Activated CD4-positive, alpha-beta T cell treated with anti-CD3 and anti-CD28 coated beads for 36 hours (primary cell): Measurements from ENCODE around the gene DLST. TPM values are rescaled to one million over a fixed set of nuclear protein-coding genes. Genes with fewer than 3 reads are reported as not detected.
A peak's percentile ranks its signal among the peaks of the same experiment; 100 is the strongest.

Experiments
- ATAC-seq: fragments of 200-7000 bp; cut with Tn5 transposase; one replicate; pipeline ENCODE4 v1.10.0; 2021; ENCODE audit warnings: mild to moderate bottlenecking, moderate library complexity
- CTCF ChIA-PET: fragments of 350-600 bp; sonication (Branson Sonifier 250); formaldehyde crosslinking; loops from one replicate; lab custom pipeline; 2021; ENCODE audit warnings: antibody characterized with exemption; lab: Charles Lee
- POLR2A ChIA-PET: fragments of 350-600 bp; sonication (Branson Sonifier 250); formaldehyde crosslinking; loops from one replicate; lab custom pipeline; 2021; ENCODE audit warnings: antibody characterized with exemption, inconsistent platforms; lab: Charles Lee
- DNase-seq: peaks from one replicate; pipeline ENCODE4 v3.0.0-alpha.2; 2020
- H3K27ac Mint-ChIP-seq: one replicate; pipeline ENCODE4 v1.8.0; 2021; ENCODE audit warnings: mixed read lengths
- H3K27me3 Mint-ChIP-seq: one replicate; pipeline ENCODE4 v1.8.0; 2021; ENCODE audit warnings: mixed read lengths
- H3K36me3 Mint-ChIP-seq: one replicate; pipeline ENCODE4 v1.8.0; 2021; ENCODE audit warnings: low read depth, mixed read lengths
- H3K4me1 Mint-ChIP-seq: one replicate; pipeline ENCODE4 v1.8.0; 2021; ENCODE audit warnings: mixed read lengths
- H3K4me3 Mint-ChIP-seq: one replicate; pipeline ENCODE4 v1.8.0; 2021; ENCODE audit warnings: mild to moderate bottlenecking, moderate library complexity, mixed read lengths
- H3K9me3 Mint-ChIP-seq: one replicate; pipeline ENCODE4 v1.8.0; 2021; ENCODE audit warnings: low read depth, mixed read lengths
- intact Hi-C, 2 experiments: fragments of 100-400 bp; cut with DNase I in 1 of 2; cut with micrococcal nuclease in 1 of 2; formaldehyde crosslinking; loops; one replicate each; pipeline versions ENCODE4 v1.14.2 to v1.15.1; 2022 to 2024; cut with DNase I, micrococcal nuclease
- total RNA-seq, 2 experiments: library from RNA; stranded (reverse); gene quantifications; one replicate each; pipeline ENCODE4 v1.2.3, GENCODE V29; 2021

The DLST gene
- total RNA-seq, 2 experiments from 2014 or later, result 103 to 120 TPM

GRCh38 chr14:74875941-74876913 is 5.5 kb upstream of the DLST start, which contains the start of gene PROX2:
Gene PROX2 (minus strand): TSS chr14:74876145. CDS start chr14:74863834, 12,311 bp downstream.
- Mint-ChIP-seq H3K4me1 (peaks cover 35% of the 10 kb centered on the region), H3K9me3 (no peaks in the 10 kb centered on the region), H3K4me3 (no peak within 1 kb of the TSS), H3K27me3 (no peaks in the 10 kb centered on the region), H3K36me3 (no peaks in the 10 kb centered on the region), H3K27ac (peak within 1 kb of the TSS; percentile 78)
- intact Hi-C loops, result no loop called here
- CTCF ChIA-PET, result interaction anchor here (0.7 to 12.0 kb wide), 7 partner anchors 8 to 657 kb away, joined by 3 to 98 read pairs (median 5); no protein-coding TSS in a partner anchor
- ATAC-seq (peak; percentile 59), DNase-seq (peak; percentile 28)
- POLR2A ChIA-PET, result interaction anchor here (1.4 kb wide), 2 partner anchors 9 to 15 kb away, joined by 4 read pairs; no protein-coding TSS in a partner anchor

- POLR2A ChIA-PET, result interaction anchor here (0.9 kb wide), 1 partner anchor 27 kb away, joined by 3 read pairs; no protein-coding TSS in a partner anchor
Observed at GRCh38 chr14:74879427-74880182, 2.1 kb upstream of the DLST start.

GRCh38 chr14:74882103-74882920 is 596 bp downstream of the DLST start:
- intact Hi-C loops, result loop anchor here in 1 of 2 experiments (1.0 to 5.0 kb wide), 3 partner anchors 120 to 780 kb away; partner anchors contain the start of genes EIF2B2, ERG28, TMED10 and TTLL5
- Mint-ChIP-seq H3K36me3 (peaks cover 35% of the 10 kb centered on the region), H3K4me1 (peaks cover 63% of the 10 kb centered on the region), H3K27ac (peak overlapping the region; percentile 96), H3K27me3 (no peaks in the 10 kb centered on the region), H3K4me3 (peak overlapping the region; percentile 99), H3K9me3 (no peaks in the 10 kb centered on the region)
- peak; percentile 47 for ATAC-seq
- DNase-seq, result peak; percentile 72
- ChIA-PET POLR2A (interaction anchor here (0.6 to 0.9 kb wide), 3 partner anchors 13 to 389 kb away, joined by 3 read pairs; partner anchors contain the start of genes ISCA2 and NPC2), CTCF (interaction anchor here (0.6 to 12.0 kb wide), 12 partner anchors 11 to 264 kb away, joined by 3 to 98 read pairs (median 3); no protein-coding TSS in a partner anchor)

More at GRCh38 chr14:74879427-74880182, 2.1 kb upstream of the DLST start:
- intact Hi-C loops, result loop anchor here (2.0 to 5.0 kb wide), 4 partner anchors 13 to 783 kb away; partner anchors contain the start of genes ERG28 (in 1 of the 2), TMED10 (in 1 of the 2) and TTLL5 (in 1 of the 2)
- no peaks in the 10 kb centered on the region for H3K27me3 Mint-ChIP-seq
- H3K4me1 Mint-ChIP-seq, result peaks cover 56% of the 10 kb centered on the region
- ATAC-seq, result no peak
- H3K9me3 Mint-ChIP-seq, result no peaks in the 10 kb centered on the region
- H3K4me3 Mint-ChIP-seq, result no peak overlapping the region
- peak overlapping the region; percentile 37 for H3K27ac Mint-ChIP-seq
- CTCF ChIA-PET, result interaction anchor here (1.0 to 12.0 kb wide), 6 partner anchors 9 to 209 kb away, joined by 3 to 98 read pairs (median 12); no protein-coding TSS in a partner anchor
- peaks cover 20% of the 10 kb centered on the region for H3K36me3 Mint-ChIP-seq
- DNase-seq, result no peak

- H3K4me1 Mint-ChIP-seq, result peaks cover 50% of the 10 kb centered on the region
- ChIA-PET CTCF (interaction anchor here (0.6 to 12.0 kb wide), 5 partner anchors 14 to 59 kb away, joined by 3 to 98 read pairs (median 4); no protein-coding TSS in a partner anchor), POLR2A (no interaction called here)
- peaks cover 52% of the 10 kb centered on the region for H3K36me3 Mint-ChIP-seq
- no peak overlapping the region for H3K4me3 Mint-ChIP-seq
- intact Hi-C loops, result no loop called here
- H3K27ac Mint-ChIP-seq, result no peak overlapping the region
- DNase-seq (no peak), ATAC-seq (no peak)
- no peaks in the 10 kb centered on the region for H3K27me3 Mint-ChIP-seq
- no peaks in the 10 kb centered on the region for H3K9me3 Mint-ChIP-seq
Observed at GRCh38 chr14:74886001-74886400, 4.3 kb downstream of the DLST start.

- Mint-ChIP-seq H3K27me3 (no peaks in the 10 kb centered on the region), H3K4me3 (no peak overlapping the region), H3K4me1 (peaks cover 38% of the 10 kb centered on the region), H3K36me3 (peaks cover 60% of the 10 kb centered on the region), H3K9me3 (no peaks in the 10 kb centered on the region), H3K27ac (peak overlapping the region; percentile 52)
- CTCF ChIA-PET, result interaction anchor here (0.6 to 4.3 kb wide), 5 partner anchors 12 to 279 kb away, joined by 3 to 28 read pairs (median 4); partner anchors contain the start of genes PROX2 and RPS6KL1
- POLR2A ChIA-PET, result interaction anchor here (0.7 kb wide), 1 partner anchor 46 kb away, joined by 3 read pairs; no protein-coding TSS in a partner anchor
- intact Hi-C loops, result no loop called here
- DNase-seq (no peak), ATAC-seq (no peak)
Observed at GRCh38 chr14:74888164-74889158, 6.7 kb downstream of the DLST start.

GRCh38 chr14:74890262-74890661 is 8.5 kb downstream of the DLST start:
- no peak for DNase-seq
- CTCF ChIA-PET, result interaction anchor here (0.7 to 10.4 kb wide), 5 partner anchors 15 to 241 kb away, joined by 3 to 101 read pairs (median 4); no protein-coding TSS in a partner anchor
- Mint-ChIP-seq H3K36me3 (peaks cover 61% of the 10 kb centered on the region), H3K27me3 (no peaks in the 10 kb centered on the region), H3K4me1 (peaks cover 20% of the 10 kb centered on the region), H3K4me3 (no peak overlapping the region), H3K27ac (no peak overlapping the region), H3K9me3 (no peaks in the 10 kb centered on the region)
- ATAC-seq, result no peak
- intact Hi-C loops, result no loop called here
- POLR2A ChIA-PET, result no interaction called here

- peaks cover 5% of the 10 kb centered on the region for H3K4me1 Mint-ChIP-seq
- DNase-seq, result no peak
- H3K27ac Mint-ChIP-seq, result no peak overlapping the region
- peaks cover 59% of the 10 kb centered on the region for H3K36me3 Mint-ChIP-seq
- H3K27me3 Mint-ChIP-seq, result no peaks in the 10 kb centered on the region
- no peaks in the 10 kb centered on the region for H3K9me3 Mint-ChIP-seq
- intact Hi-C loops, result no loop called here
- POLR2A ChIA-PET, result no interaction called here
- CTCF ChIA-PET, result interaction anchor here (1.2 to 10.4 kb wide), 4 partner anchors 13 to 31 kb away, joined by 3 to 101 read pairs (median 25); no protein-coding TSS in a partner anchor
- H3K4me3 Mint-ChIP-seq, result no peak overlapping the region
- no peak for ATAC-seq
Observed at GRCh38 chr14:74891870-74892269, 10.2 kb downstream of the DLST start.

GRCh38 chr14:74892745-74893144 is 11.0 kb downstream of the DLST start:
- Mint-ChIP-seq H3K27me3 (no peaks in the 10 kb centered on the region), H3K4me3 (no peak overlapping the region), H3K27ac (no peak overlapping the region), H3K4me1 (peaks cover 5% of the 10 kb centered on the region), H3K36me3 (peaks cover 62% of the 10 kb centered on the region), H3K9me3 (no peaks in the 10 kb centered on the region)
- intact Hi-C loops, result no loop called here
- ATAC-seq, result no peak
- DNase-seq, result no peak
- ChIA-PET CTCF (interaction anchor here (1.2 to 10.4 kb wide), 3 partner anchors 9 to 32 kb away, joined by 7 to 101 read pairs (median 22); no protein-coding TSS in a partner anchor), POLR2A (interaction anchor here (0.6 kb wide), 1 partner anchor 282 kb away, joined by 4 read pairs; no protein-coding TSS in a partner anchor)

- H3K36me3 Mint-ChIP-seq, result peaks cover 67% of the 10 kb centered on the region
- ATAC-seq, result no peak
- no peak overlapping the region for H3K4me3 Mint-ChIP-seq
- no peaks in the 10 kb centered on the region for H3K4me1 Mint-ChIP-seq
- H3K27me3 Mint-ChIP-seq, result no peaks in the 10 kb centered on the region
- no peaks in the 10 kb centered on the region for H3K9me3 Mint-ChIP-seq
- DNase-seq, result no peak
- H3K27ac Mint-ChIP-seq, result peak overlapping the region; percentile 12
- ChIA-PET CTCF (interaction anchor here (0.7 to 10.4 kb wide), 8 partner anchors 9 to 351 kb away, joined by 3 to 101 read pairs (median 4); no protein-coding TSS in a partner anchor), POLR2A (interaction anchor here (0.6 kb wide), 1 partner anchor 281 kb away, joined by 4 read pairs; no protein-coding TSS in a partner anchor)
- intact Hi-C loops, result no loop called here
Observed at GRCh38 chr14:74893614-74894091, 11.9 kb downstream of the DLST start.
